ENCODE measurements around the gene SLIT3.

SLIT3 gene

GRCh38 chr5:169013846-169014245, 287.1 kb downstream of the SLIT3 start:
- DNase-seq = no peak

GRCh38 chr5:169013208-169013728, 287.7 kb downstream of the SLIT3 start:
- DNase-seq = no peak

DNA sequence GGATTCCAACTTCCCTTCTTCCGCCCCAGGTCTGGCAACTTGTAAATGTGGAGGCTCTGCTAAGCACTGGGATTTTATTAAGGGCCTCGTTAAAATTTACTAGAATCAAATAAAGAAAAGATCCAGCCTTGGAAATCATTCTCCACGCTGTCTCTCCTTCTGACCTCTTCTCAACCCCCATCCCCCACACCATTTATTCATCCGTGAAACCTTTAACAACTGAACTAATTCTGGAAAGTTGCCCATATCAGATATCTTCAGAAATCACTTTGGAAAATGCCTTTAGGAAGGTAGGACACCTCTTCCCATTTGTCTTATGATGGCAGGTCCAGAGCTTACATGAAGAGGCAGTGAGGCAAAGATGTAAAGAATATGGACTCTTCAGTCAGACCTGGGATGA, 288.5 kb downstream of the SLIT3 start:
- no peak for DNase-seq

- DNase-seq = no peak
Observed at GRCh38 chr5:169011451-169011850, 289.5 kb downstream of the SLIT3 start.

GRCh38 chr5:169011009-169011408, 289.9 kb downstream of the SLIT3 start:
- DNase-seq = no peak

GRCh38 chr5:169009123-169009522, 291.8 kb downstream of the SLIT3 start:
- no peak for DNase-seq

DNA sequence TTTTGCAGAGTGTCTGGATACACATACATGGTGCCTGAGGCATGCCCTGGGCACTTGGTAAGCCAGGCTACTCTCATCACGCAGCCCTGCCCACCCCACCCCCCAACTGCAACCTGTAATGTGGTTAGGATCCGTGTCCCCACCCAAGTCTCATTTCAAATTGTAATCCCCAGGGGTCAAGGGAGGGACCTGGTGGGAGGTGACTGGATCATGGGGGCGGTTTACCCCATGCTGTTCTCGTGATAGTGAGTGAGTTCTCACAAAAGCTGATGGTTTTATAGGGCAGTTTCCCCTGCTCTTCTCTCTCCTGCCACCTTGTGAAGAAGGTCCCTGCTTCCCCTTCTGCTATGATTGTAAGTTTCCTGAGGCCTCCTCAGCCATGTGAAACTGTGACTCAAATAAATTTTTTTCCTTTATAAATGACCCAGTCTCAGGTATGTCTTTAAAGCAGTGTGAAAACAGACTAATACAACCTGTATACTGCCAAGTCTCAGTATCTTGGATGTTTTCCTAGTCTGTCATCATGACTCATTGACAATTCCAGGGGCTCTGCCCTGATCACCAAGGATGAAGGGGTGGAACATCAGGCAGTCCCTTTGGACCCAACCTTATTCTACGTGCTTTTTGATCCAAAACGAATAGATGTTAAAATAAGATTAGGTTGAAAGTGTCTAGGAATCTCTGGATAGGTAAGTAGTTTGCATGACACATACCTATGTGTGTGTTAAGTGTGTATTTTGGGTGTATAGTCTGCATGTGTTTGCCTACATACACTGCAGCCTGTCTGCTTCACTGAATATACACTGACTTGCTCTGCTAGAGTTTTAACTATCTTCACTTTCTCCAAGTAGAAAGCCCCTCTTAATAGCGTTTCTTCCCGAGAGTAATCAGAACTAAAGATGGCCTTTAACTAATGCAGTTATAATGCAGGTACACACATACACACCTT, 293.8 kb downstream of the SLIT3 start:
- DNase-seq = no peak

GRCh38 chr5:169004551-169004950, 296.4 kb downstream of the SLIT3 start:
- no peak for DNase-seq

- peak; percentile 28 for DNase-seq
Observed at GRCh38 chr5:169003721-169004541, 297.0 kb downstream of the SLIT3 start.

DNA sequence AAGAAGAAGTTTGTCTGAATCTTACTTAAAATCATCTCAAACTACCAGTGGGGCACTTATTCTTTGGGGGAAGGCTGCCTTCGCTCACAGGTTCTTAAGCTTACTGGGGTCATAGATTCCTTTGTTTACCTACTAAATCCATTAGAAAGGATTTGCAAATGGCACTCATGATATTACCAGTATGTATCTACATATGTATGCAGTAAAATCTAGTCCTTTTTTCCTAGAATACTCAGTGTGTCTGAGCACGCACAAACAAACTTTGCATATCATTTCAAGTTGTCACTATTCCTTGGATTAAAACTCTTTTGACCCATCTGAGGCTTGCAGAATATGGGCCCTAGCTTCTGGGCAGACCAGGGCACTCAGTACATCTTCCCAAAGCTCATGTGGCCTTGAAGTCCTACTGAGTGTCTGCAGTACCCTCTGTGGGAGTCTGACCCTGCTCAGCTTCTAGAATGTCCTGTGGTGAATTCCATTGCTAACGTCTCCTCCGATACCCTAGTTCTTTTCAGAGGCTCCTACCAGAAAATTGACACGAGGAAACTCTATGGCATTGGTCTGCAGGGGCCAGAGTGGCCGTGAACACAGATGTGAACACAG, 297.9 kb downstream of the SLIT3 start:
- no peak for DNase-seq

- DNase-seq = no peak
Observed at GRCh38 chr5:169001394-169001793, 299.5 kb downstream of the SLIT3 start.

GRCh38 chr5:168995024-168995423, 305.9 kb downstream of the SLIT3 start:
- no peak for DNase-seq

DNA sequence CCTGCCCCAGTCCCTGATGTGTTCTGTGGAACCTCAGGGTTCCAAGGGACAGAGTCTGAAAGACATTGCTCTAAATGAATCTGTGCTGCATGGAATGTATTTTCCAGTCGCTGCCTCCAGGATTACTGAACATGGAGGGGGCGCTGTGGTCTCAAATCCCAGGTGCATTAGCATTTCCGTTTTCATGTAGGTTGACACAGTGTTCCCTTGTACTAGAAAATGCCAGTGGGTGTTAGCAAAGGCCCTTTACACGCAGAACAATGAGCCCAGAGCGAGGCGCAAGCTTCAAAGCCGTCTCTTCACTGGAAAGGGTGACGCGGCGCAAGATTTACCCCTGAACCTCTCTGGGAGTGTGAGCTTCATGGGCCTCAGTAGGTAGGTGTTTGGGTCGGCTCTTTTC, 308.3 kb downstream of the SLIT3 start:
- no peak for DNase-seq

DNA sequence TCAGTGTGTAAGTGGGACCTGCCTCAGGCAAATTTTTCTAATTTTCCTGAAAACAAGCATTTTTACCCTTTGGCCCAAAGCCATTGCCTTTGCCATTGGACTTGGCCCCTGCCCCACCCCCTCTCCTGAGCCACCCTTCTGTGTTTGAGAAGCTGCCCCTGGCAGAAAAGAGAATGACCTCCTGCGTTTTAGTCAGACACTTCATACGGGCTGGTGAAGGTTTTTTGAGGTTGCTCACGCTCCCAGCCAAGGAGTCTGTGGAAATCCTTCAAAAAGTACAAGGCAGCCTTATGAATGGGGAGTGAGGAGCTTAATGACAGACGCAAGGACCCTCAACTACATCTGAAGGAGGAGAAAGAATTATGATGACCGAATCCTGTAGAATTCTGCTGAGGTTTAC, 308.9 kb downstream of the SLIT3 start:
- DNase-seq = no peak

DNA sequence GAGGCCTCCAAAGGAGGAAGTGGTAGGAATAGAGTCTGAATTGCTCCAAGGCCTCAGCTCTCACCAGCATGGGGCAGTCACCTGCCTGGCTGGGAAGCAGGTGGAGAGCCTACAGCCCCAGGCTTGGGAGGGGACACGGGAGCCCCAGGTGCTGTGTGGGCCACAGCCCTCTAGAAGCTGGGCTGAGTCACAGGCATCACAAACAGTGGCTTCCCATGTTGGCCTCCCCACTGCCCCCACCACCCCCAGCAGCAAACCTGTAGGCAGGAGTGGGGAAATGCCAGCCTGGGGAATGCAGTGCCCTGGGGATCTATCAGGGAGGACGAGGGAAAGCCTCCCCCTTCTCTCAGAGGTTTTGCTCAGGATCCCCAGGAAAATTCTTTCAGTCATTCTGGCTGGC, 309.6 kb downstream of the SLIT3 start:
- peak; percentile 10 for DNase-seq

GRCh38 chr5:168990679-168991078, 310.3 kb downstream of the SLIT3 start:
- DNase-seq = no peak

GRCh38 chr5:168989731-168990505, 311.0 kb downstream of the SLIT3 start:
- no peak for DNase-seq

- DNase-seq = no peak
Observed at GRCh38 chr5:168988699-168989098, 312.2 kb downstream of the SLIT3 start.

DNA sequence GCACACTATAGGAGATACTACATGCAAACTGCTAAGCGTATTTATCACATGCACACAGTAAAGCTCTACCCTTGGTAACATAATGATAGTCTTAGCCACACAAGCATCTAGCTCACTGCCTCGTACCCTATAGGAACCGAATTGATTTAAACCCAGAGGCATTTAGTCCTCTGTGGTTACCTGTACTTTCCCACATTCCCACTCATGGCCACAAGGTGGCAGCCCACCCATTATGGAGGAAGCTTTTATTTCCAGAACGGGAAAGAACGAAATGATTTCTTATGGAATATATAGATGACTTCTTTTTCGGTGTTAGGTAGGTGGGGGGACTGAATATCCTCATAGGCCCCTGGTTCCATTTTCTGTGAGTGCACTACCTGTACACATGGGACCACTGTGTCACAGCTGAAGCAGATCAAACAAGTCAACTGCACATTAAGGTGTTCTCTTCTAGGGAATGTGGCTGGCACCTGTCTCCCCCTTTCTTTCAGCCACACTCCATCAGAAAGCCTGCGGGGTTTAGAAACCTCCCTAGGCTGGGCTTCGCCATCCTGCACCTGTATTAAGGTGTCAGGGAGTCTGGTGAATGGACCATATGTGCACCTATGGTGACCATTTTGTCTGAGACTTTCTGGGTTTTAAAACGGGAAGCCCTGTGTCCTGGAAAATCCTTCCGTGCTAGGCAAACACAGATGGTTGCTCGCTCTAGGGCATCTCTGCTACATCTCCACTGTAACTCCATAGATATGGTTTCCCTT, 313.2 kb downstream of the SLIT3 start:
- peak; percentile 32 for DNase-seq

DNA sequence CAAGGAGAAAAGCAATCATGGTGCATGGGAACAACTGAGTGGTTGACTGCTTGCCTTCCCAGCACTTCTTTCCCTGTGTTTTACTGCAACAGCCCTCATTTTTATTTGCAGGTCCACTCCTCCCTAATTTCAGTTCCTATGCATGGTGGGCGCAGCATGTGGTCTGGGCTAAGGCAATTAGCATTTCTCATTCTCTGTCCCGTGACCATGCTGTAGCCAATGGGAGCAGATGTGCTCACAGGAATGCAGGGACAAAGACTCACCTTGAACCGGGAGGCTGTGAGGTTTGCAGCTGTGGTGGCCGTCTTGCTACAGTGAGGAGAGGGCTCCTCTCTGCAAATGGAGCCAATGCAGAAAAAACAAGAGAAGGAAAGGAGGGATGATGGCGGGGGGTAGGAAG, 315.5 kb downstream of the SLIT3 start:
- DNase-seq = no peak

- no peak for DNase-seq
Observed at GRCh38 chr5:168984135-168984675, 316.7 kb downstream of the SLIT3 start.

Data from T1000 (cell line).